Measurements from ENCODE around the gene COMTD1. TPM values are rescaled to one million over a fixed set of nuclear protein-coding genes. Genes with fewer than 3 reads are reported as not detected.
"Not testable (repeated sequence)": the region's sequence is repeated elsewhere in the genome, so short reads cannot be mapped to it uniquely, and the experiment has no call there.

COMTD1 gene
- total RNA-seq, 2 experiments from 2014 or later = 39.8 to 43.2 TPM

DNA sequence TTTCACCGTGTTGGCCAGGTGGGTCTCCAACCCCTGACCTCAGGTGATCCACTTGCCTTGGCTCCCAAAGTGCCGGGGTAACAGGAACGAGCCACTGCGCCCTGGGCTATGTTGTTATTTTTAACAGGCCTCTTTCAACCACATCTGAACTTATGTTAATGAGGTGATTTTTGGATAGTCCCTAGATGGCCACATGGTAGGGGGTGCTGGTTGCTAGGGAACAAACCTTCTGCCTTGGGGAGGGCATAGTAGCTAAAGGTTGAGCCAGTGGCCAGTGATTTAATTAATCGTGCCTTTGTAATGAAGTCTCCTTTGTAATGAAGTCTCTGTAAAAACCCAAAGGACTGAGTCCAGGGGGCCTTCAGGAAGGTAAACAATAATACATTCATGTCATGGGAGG, 9.1 kb downstream of the COMTD1 start:
- CTCF ChIA-PET = interaction anchor here (1.9 to 7.4 kb wide), 4 partner anchors 8 to 39 kb away, joined by 10 to 41 read pairs (median 24); partner anchors contain the start of genes COMTD1 and VDAC2
- Mint-ChIP-seq H3K4me3 (no peak overlapping the region), H3K4me1 (peaks cover 46% of the 10 kb centered on the region), H3K27me3 (no peaks in the 10 kb centered on the region), H3K9me3 (ENCODE audit: low read depth) (no peaks in the 10 kb centered on the region), H3K36me3 (peaks cover 54% of the 10 kb centered on the region), H3K27ac (peak overlapping the region; percentile 22)
- ATAC-seq (no peak), DNase-seq (no peak)

GRCh38 chr10:75226095-75226494, 9.7 kb downstream of the COMTD1 start:
- peak overlapping the region; percentile 28 for H3K27ac Mint-ChIP-seq
- DNase-seq (no peak), ATAC-seq (no peak)
- CTCF ChIA-PET = interaction anchor here (1.9 to 7.4 kb wide), 4 partner anchors 8 to 39 kb away, joined by 10 to 41 read pairs (median 24); partner anchors contain the start of genes COMTD1 and VDAC2
- H3K4me1 Mint-ChIP-seq = peaks cover 46% of the 10 kb centered on the region
- no peaks in the 10 kb centered on the region for H3K9me3 Mint-ChIP-seq (ENCODE audit: low read depth)
- H3K4me3 Mint-ChIP-seq = no peak overlapping the region
- H3K27me3 Mint-ChIP-seq = no peaks in the 10 kb centered on the region
- H3K36me3 Mint-ChIP-seq = peaks cover 51% of the 10 kb centered on the region

- Mint-ChIP-seq H3K4me3 (no peak overlapping the region), H3K27me3 (no peaks in the 10 kb centered on the region), H3K36me3 (peaks cover 47% of the 10 kb centered on the region), H3K27ac (no peak overlapping the region), H3K4me1 (peaks cover 42% of the 10 kb centered on the region), H3K9me3 (ENCODE audit: low read depth) (no peaks in the 10 kb centered on the region)
- CTCF ChIA-PET = interaction anchor here (1.1 to 7.4 kb wide), 4 partner anchors 8 to 36 kb away, joined by 4 to 41 read pairs (median 22); partner anchors contain the start of genes COMTD1 and VDAC2
- ATAC-seq (no peak), DNase-seq (no peak)
These were observed 12.2 kb downstream of the COMTD1 start for GRCh38 chr10:75223507-75223906.

DNA sequence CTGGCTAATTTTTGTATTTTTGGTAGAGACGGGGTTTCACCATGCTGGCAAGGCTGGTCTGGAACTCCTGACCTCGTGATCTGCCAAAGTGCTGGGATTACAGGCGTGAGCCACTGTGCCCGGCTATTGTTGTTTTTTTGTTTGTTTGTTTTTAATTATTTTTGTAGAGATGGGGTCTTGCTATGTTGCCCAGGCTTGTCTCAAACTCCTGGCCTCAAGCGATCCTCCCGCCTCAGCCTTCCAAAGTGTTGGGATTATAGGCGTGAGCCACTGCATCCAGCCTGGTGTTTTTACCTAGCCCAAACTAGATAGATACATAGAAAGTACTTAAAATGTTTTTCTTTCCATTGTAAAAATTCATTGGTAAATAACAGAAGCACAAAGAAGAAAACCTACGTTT, 14.3 kb downstream of the COMTD1 start:
- DNase-seq; H3K27me3 Mint-ChIP-seq; H3K9me3 Mint-ChIP-seq (ENCODE audit: low read depth); H3K4me3 Mint-ChIP-seq; ATAC-seq; H3K27ac Mint-ChIP-seq: not testable (repeated sequence)
- Mint-ChIP-seq H3K36me3 (peaks cover 56% of the 10 kb centered on the region), H3K4me1 (peaks cover 40% of the 10 kb centered on the region)
- CTCF ChIA-PET = interaction anchor here (2.8 to 7.4 kb wide), 3 partner anchors 10 to 34 kb away, joined by 14 to 41 read pairs (median 31); partner anchors contain the start of genes COMTD1 and VDAC2

- peaks cover 56% of the 10 kb centered on the region for H3K36me3 Mint-ChIP-seq
- no peaks in the 10 kb centered on the region for H3K27me3 Mint-ChIP-seq
- H3K4me1 Mint-ChIP-seq = peaks cover 37% of the 10 kb centered on the region
- no peak for ATAC-seq
- no peak overlapping the region for H3K4me3 Mint-ChIP-seq
- peak overlapping the region; percentile 37 for H3K27ac Mint-ChIP-seq
- DNase-seq = no peak
- CTCF ChIA-PET = interaction anchor here (1.0 to 7.4 kb wide), 3 partner anchors 10 to 16 kb away, joined by 4 to 41 read pairs (median 4); partner anchors contain the start of gene COMTD1
- no peaks in the 10 kb centered on the region for H3K9me3 Mint-ChIP-seq (ENCODE audit: low read depth)
These were observed 15.5 kb downstream of the COMTD1 start for GRCh38 chr10:75220274-75220673.

DNA sequence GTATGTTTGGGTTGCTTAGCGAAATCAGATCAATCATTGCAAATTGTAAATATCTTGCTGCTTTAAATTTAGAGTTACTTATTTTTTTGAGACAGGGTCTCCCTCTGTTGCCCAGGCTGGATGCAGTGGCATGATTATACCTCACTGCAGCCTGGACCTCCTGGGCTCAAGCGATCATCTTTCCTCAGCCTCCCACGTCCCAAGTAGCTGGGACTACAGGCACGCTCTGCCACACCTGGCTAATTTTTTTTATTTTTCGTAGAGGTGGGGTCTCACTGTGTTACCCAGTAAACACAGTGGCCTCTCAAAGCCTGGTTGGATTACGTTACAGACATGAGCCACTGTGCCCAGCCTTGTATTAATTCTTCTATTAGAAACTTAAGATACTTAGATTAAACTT, 23.4 kb downstream of the COMTD1 start:
- Mint-ChIP-seq H3K27ac (peak overlapping the region; percentile 94), H3K27me3 (no peaks in the 10 kb centered on the region), H3K36me3 (peaks cover 37% of the 10 kb centered on the region), H3K4me1 (peaks cover 51% of the 10 kb centered on the region), H3K4me3 (peak overlapping the region; percentile 97), H3K9me3 (ENCODE audit: low read depth) (no peaks in the 10 kb centered on the region)
- DNase-seq (no peak), ATAC-seq (no peak)
- CTCF ChIA-PET = interaction anchor here (1.1 to 4.6 kb wide), 8 partner anchors 12 to 30 kb away, joined by 3 to 70 read pairs (median 16); partner anchors contain the start of gene COMTD1

GRCh38 chr10:75211007-75211691, 24.6 kb downstream of the COMTD1 start:
- no peaks in the 10 kb centered on the region for H3K27me3 Mint-ChIP-seq
- CTCF ChIA-PET = interaction anchor here (1.1 to 4.6 kb wide), 12 partner anchors 13 to 100 kb away, joined by 3 to 70 read pairs (median 7); partner anchors contain the start of genes COMTD1 and SAMD8
- H3K4me1 Mint-ChIP-seq = peaks cover 48% of the 10 kb centered on the region
- H3K9me3 Mint-ChIP-seq (ENCODE audit: low read depth) = no peaks in the 10 kb centered on the region
- H3K4me3 Mint-ChIP-seq = peak overlapping the region; percentile 97
- ATAC-seq (no peak), DNase-seq (peak; percentile 64)
- H3K36me3 Mint-ChIP-seq = peaks cover 28% of the 10 kb centered on the region
- H3K27ac Mint-ChIP-seq = peak overlapping the region; percentile 94

DNA sequence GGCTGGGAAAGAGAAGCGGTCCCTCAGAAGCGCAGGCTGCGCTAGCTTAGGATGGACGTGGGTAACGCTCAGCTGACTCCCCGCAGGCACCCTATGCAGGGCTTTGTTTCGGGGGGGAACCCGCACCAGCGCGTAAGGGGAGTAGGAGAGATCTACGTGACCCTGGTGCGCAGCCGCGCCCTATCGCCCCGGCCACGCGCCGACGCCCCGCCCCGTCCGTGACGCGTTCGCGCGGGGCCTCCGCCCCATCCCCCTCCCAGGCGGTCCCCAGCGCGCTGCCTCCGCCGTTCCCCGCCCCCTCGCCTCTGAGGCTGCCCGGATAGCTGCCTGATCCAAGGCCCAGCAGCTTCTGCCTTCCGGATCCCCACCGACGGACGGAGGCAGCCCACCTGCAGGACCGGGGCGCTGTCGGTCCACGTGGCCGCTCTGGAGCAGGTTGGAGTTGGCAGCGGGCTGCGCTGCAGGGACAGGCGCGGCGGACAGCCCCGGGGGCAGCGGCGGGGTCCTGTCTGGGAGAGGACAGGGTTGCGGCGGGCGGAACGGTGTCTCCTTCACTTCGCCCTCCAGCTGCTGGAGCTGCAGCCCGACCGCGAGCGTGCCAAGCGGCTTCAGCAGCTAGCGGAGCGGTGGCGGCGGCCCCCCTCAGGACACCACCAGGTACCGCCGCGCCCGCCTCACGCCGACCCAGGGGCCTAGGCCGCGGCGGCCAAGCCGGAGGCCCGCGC, 25.3 kb downstream of the COMTD1 start, which contains the start of gene VDAC2:
Gene VDAC2, plus strand, starts transcription at position 515 of the 725 bp plus-strand sequence. CDS start 363 bp downstream, outside the sequence.
- H3K4me3 Mint-ChIP-seq = peak within 1 kb of the TSS; percentile 97
- CTCF ChIA-PET = interaction anchor here (0.6 to 4.6 kb wide), 10 partner anchors 14 to 1077 kb away, joined by 3 to 70 read pairs (median 8); partner anchors contain the start of gene COMTD1
- H3K4me1 Mint-ChIP-seq = peaks cover 44% of the 10 kb centered on the region
- no peaks in the 10 kb centered on the region for H3K27me3 Mint-ChIP-seq
- DNase-seq = peak; percentile 94
- peak; percentile 92 for ATAC-seq
- peak within 1 kb of the TSS; percentile 100 for H3K27ac Mint-ChIP-seq
- H3K36me3 Mint-ChIP-seq = peaks cover 24% of the 10 kb centered on the region
- no peaks in the 10 kb centered on the region for H3K9me3 Mint-ChIP-seq (ENCODE audit: low read depth)

GRCh38 chr10:75209921-75210281, 25.9 kb downstream of the COMTD1 start:
- H3K9me3 Mint-ChIP-seq (ENCODE audit: low read depth) = no peaks in the 10 kb centered on the region
- CTCF ChIA-PET = interaction anchor here (0.7 to 4.6 kb wide), 12 partner anchors 13 to 1077 kb away, joined by 3 to 70 read pairs (median 7); partner anchors contain the start of genes ADK, AP3M1 and COMTD1

GRCh38 chr10:75209086-75209920, 26.5 kb downstream of the COMTD1 start:
- Mint-ChIP-seq H3K9me3 (ENCODE audit: low read depth) (no peaks in the 10 kb centered on the region), H3K27me3 (no peaks in the 10 kb centered on the region), H3K27ac (peak overlapping the region; percentile 100), H3K36me3 (peaks cover 20% of the 10 kb centered on the region), H3K4me1 (peaks cover 43% of the 10 kb centered on the region), H3K4me3 (peak overlapping the region; percentile 97)
- ATAC-seq (no peak), DNase-seq (no peak)
- CTCF ChIA-PET = interaction anchor here (0.6 to 4.6 kb wide), 13 partner anchors 11 to 1076 kb away, joined by 3 to 70 read pairs (median 6); partner anchors contain the start of genes ADK, AP3M1 and COMTD1

More at GRCh38 chr10:75209921-75210281, 25.9 kb downstream of the COMTD1 start:
- Mint-ChIP-seq H3K27ac (peak overlapping the region; percentile 100), H3K27me3 (no peaks in the 10 kb centered on the region), H3K36me3 (peaks cover 23% of the 10 kb centered on the region), H3K4me3 (peak overlapping the region; percentile 97), H3K4me1 (peaks cover 44% of the 10 kb centered on the region)
- ATAC-seq (peak; percentile 75), DNase-seq (peak; percentile 88)

GRCh38 chr10:75208181-75208580, 27.6 kb downstream of the COMTD1 start:
- H3K9me3 Mint-ChIP-seq (ENCODE audit: low read depth) = no peaks in the 10 kb centered on the region
- DNase-seq (peak; percentile 43), ATAC-seq (no peak)
- no peaks in the 10 kb centered on the region for H3K27me3 Mint-ChIP-seq
- CTCF ChIA-PET = interaction anchor here (1.5 to 5.1 kb wide), 4 partner anchors 20 to 1057 kb away, joined by 3 to 22 read pairs (median 12); partner anchors contain the start of genes ADK, AP3M1 and COMTD1
- peak overlapping the region; percentile 78 for H3K27ac Mint-ChIP-seq
- H3K4me3 Mint-ChIP-seq = peak overlapping the region; percentile 15
- H3K36me3 Mint-ChIP-seq = peaks cover 15% of the 10 kb centered on the region
- peaks cover 38% of the 10 kb centered on the region for H3K4me1 Mint-ChIP-seq

GRCh38 chr10:75207857-75208144, 28.0 kb downstream of the COMTD1 start:
- Mint-ChIP-seq H3K4me1 (peaks cover 37% of the 10 kb centered on the region), H3K9me3 (ENCODE audit: low read depth) (no peaks in the 10 kb centered on the region), H3K27me3 (no peaks in the 10 kb centered on the region), H3K27ac (peak overlapping the region; percentile 24), H3K36me3 (peaks cover 14% of the 10 kb centered on the region), H3K4me3 (no peak overlapping the region)
- CTCF ChIA-PET = interaction anchor here (1.5 to 5.1 kb wide), 3 partner anchors 20 to 28 kb away, joined by 3 to 22 read pairs (median 21); partner anchors contain the start of gene COMTD1
- ATAC-seq = no peak
- no peak for DNase-seq
